Small intestine (tissue), 7 donors: ENCODE measurements around the gene MRPS10. TPM values are rescaled to one million over a fixed set of nuclear protein-coding genes. Genes with fewer than 3 reads are reported as not detected.
"Not testable (repeated sequence)": the region's sequence is repeated elsewhere in the genome, so short reads cannot be mapped to it uniquely, and the experiment has no call there.

ENCODE experiments used
- DNase-seq, 2 donors: peaks; one replicate each; pipeline versions ENCODE4 v3.0.0 to v3.0.0-alpha.2; 2013
- FAIRE-seq: peaks from 2 replicates; lab custom pipeline; 2012; peaks lifted over from hg19 to GRCh38; lab: Jason Lieb, UNC
- H3K27ac ChIP-seq, 3 donors: one replicate each; pipeline ENCODE4 v1.5.1; 2013; ENCODE audit warnings: low read length in 2 of 3, mild to moderate bottlenecking in 2 of 3, control low read depth in 1 of 3, inconsistent platforms in 1 of 3, low read depth in 1 of 3, moderate library complexity in 1 of 3
- H3K27me3 ChIP-seq, 3 donors: one replicate each; pipeline ENCODE4 v1.6.1; 2013; ENCODE audit warnings: low read length in 3 of 3, inconsistent platforms in 1 of 3; ENCODE audit not compliant: control insufficient read depth in 3 of 3, insufficient read depth in 3 of 3
- H3K36me3 ChIP-seq, 3 donors: one replicate each; pipeline ENCODE4 v1.6.1; 2013; ENCODE audit warnings: low read length in 3 of 3, inconsistent platforms in 1 of 3, low read depth in 1 of 3, mild to moderate bottlenecking in 1 of 3, moderate library complexity in 1 of 3; ENCODE audit not compliant: control insufficient read depth in 3 of 3, insufficient read depth in 2 of 3
- H3K4me1 ChIP-seq, 3 donors: one replicate each; pipeline ENCODE4 v1.6.1; 2013; ENCODE audit warnings: low read length in 2 of 3, inconsistent platforms in 1 of 3, low read depth in 1 of 3, mild to moderate bottlenecking in 1 of 3, moderate library complexity in 1 of 3; ENCODE audit not compliant: control insufficient read depth in 3 of 3, insufficient read depth in 2 of 3
- H3K4me3 ChIP-seq, 3 donors: one replicate each; pipeline ENCODE4 v1.5.1; 2013; ENCODE audit warnings: low read length in 3 of 3, control low read depth in 1 of 3, inconsistent platforms in 1 of 3, low read depth in 1 of 3, mild to moderate bottlenecking in 1 of 3, moderate library complexity in 1 of 3
- H3K9me3 ChIP-seq, 2 donors: one replicate each; pipeline ENCODE4 v1.6.1; 2013; ENCODE audit warnings: low read depth in 1 of 2, low read length in 1 of 2; ENCODE audit not compliant: control insufficient read depth in 2 of 2, insufficient read depth in 1 of 2
- WGBS, 3 donors: extraction: QIAGEN DNeasy Blood & Tissue Kit; methylation state at CpG; one replicate each; pipeline ENCODE4 v1.1.7; 2013; 5-methylcytosine and 5-hydroxymethylcytosine counted together
- polyA plus RNA-seq, 4 donors: library from polyadenylated mRNA; stranded (reverse) in 3 of 4; unstranded in 1 of 4; fragments of 200-250 nt in 3 of 4; fragments of 120-200 nt in 1 of 4; gene quantifications; one replicate each; pipeline versions ENCODE4 v1.2.1 to v1.2.3, GENCODE V29; 2013
- donor health status: healthy with polysubstance abuse.
- donor health status: control.
- donor health status: control.
- donor health status: Bipolar disorder and iron deficiency.
- donor health status: healthy.

Gene MRPS10
- polyA plus RNA-seq, 4 donors: 20.0 to 33.0 (median 25.6) TPM

DNA sequence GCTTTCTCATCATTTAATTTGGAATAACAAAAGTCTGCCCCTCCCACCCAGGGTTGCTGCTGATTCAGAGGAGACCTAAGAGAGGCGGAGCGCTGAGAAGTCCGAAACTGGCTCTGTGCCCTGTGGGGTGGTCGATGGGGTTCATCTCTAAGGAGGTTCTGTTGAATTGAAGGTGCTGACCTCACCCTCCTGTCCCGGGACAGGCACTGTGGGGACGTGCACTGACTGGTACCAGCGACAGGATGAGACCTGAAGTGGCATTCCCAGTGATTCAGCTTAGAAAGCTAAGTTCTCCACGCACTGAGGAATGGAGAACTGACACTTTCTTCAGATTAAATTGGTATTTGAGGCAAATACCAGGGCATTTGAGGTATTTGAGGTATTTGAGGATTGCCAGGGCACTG is 24.2 kb downstream of the MRPS10 start:
- Histone ChIP-seq H3K36me3 (peaks cover 0 to under 1% (median 0%) of the 10 kb centered on the region in 3 donors), H3K27ac (no peak overlapping the region), H3K9me3 (no peaks in the 10 kb centered on the region), H3K4me3 (no peak overlapping the region), H3K27me3 (no peaks in the 10 kb centered on the region), H3K4me1 (peaks cover 0 to 6% (median 0%) of the 10 kb centered on the region in 3 donors)
- WGBS, 3 donors: 66 to 69% (median 66%) methylated on average over 8 of the region's 8 CpGs
- DNase-seq (no peak), FAIRE-seq (no peak)

DNA sequence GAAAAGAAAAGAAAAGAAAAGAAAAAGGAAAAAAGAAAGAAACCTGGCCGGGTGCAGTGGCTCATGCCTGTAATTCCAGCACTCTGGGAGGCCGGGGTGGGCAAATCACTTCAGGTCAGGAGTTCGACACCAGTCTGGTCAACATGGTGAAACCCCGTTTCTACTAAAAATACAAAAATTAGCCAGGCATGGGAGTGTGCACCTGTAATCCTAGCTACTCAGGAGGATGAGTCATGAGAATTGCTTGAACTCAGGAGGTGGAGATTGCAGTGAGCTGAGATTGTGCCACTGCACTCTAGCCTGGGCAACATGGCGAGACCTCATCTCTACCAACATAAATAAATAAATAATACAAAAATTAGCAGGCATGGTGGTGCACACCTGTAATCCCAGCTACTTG is 25.3 kb downstream of the MRPS10 start:
- H3K27ac ChIP-seq, FAIRE-seq: not testable (repeated sequence)

DNA sequence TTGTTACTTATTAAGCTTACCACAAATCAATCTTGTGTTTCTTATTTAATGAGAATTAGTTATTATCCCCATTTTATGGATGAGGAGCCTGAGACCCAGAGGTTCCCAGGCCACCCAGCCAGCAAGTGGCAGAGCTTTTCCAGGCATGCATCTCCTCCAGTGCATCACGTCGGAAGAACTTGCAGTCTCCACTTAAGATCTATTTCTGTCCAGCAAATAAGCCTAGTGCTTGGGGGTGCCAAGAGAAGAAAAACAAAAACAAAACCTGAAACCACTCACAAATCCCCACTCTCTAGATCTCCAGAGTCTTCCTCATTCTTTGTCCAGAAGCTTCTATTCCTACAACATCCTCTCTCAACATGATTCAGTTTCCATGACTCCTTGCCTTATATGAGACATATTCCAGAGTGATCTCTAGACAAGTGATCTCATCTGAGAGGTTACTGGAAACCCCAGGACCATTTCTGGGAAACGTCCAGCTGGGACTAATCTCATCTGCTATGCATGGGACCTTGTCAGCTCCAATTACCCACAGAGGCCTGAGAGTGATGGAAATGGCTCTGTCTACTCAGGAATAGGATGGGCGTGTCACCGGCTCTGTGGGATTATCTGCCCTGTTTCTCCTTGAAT is 27.0 kb downstream of the MRPS10 start:
- FAIRE-seq (no peak), DNase-seq (no peak)
- Histone ChIP-seq H3K27me3 (no peaks in the 10 kb centered on the region), H3K9me3 (no peaks in the 10 kb centered on the region), H3K36me3 (peaks cover 0 to 4% (median 0%) of the 10 kb centered on the region in 3 donors), H3K27ac (no peak overlapping the region), H3K4me1 (no peaks in the 10 kb centered on the region), H3K4me3 (no peak overlapping the region)
- WGBS, 3 donors: 67 to 78% (median 73%) methylated on average over 5 of the region's 5 CpGs

More for the DNA sequence above, 25.3 kb downstream of the MRPS10 start:
- H3K4me3 ChIP-seq, H3K4me1 ChIP-seq, H3K9me3 ChIP-seq, H3K36me3 ChIP-seq, H3K27me3 ChIP-seq, DNase-seq: not testable (repeated sequence)
- 90 to 93% (median 93%) methylated on average over 5 of the region's 5 CpGs for WGBS, 3 donors

DNA sequence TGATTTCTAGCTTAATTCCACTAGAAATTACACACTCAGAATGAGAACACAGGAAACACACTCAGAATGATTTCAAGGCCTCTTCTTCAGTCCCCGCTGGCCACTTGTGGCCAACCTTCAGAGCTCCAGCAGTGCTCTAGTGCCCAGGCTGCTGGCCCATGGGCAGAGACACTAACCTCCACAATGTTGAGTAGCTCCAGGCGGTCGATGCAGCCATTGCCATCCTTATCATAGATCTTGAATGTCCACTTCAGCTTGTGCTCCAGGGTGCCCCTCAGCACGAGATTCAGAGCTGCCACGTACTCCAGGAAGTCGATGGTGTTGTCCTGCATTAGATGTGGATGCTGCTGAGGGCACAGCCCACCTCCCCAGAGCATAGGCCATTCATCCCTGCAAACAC is 29.3 kb downstream of the MRPS10 start:
- Histone ChIP-seq H3K9me3 (no peaks in the 10 kb centered on the region), H3K4me3 (no peak overlapping the region), H3K4me1 (no peaks in the 10 kb centered on the region), H3K27me3 (no peaks in the 10 kb centered on the region), H3K27ac (no peak overlapping the region), H3K36me3 (peaks cover 0 to 11% (median 0%) of the 10 kb centered on the region in 3 donors)
- WGBS, 3 donors: 72 to 91% (median 85%) methylated on average over 6 of the region's 6 CpGs
- no peak for FAIRE-seq
- no peak for DNase-seq

DNA sequence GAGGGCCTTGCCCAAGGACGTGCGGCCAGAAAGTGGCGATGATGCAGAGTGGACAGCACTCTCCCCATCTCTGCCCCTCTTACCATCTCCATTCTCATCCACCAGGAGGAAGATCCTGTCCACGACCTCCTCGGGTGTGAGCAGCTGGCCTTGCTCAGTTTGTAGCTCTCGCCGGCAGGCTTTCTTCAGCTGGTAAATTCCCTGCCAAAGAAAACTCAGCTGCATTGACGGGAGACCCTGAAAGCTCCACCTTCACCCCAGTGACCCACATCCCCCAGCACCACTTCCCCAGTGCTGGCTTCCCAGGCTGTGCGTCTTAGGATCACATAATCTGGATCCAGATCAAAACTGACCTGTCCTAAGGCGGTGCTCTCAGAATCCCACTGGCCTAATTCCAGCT is 32.1 kb downstream of the MRPS10 start:
- peaks cover 0 to 11% (median 0%) of the 10 kb centered on the region in 3 donors for H3K36me3 ChIP-seq
- no peak for DNase-seq
- H3K27me3 ChIP-seq: no peaks in the 10 kb centered on the region
- WGBS, 3 donors: 67 to 83% (median 74%) methylated on average over 10 of the region's 10 CpGs
- no peaks in the 10 kb centered on the region for H3K9me3 ChIP-seq
- no peak for FAIRE-seq
- H3K27ac ChIP-seq: no peak overlapping the region
- no peak overlapping the region for H3K4me3 ChIP-seq
- no peaks in the 10 kb centered on the region for H3K4me1 ChIP-seq

DNA sequence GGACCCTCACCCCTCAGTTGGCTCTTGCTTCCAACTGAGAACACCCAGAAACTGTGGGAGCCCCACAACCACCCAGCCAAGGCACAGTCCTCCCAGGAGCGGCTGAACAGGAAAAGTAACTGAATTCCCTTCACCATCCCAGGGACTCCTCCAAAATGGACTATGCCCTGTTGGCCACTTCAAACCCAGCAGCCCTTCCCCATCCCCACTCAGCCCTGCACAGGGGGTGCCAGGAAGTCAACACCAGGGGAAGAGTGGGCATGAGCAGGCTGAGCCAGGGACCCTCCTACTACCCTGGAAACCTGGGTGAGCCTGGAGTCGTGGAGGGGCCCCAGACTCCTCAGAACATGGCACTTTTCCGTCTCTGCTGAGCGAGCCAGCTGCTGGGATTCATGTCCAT is 33.2 kb downstream of the MRPS10 start:
- 74 to 84% (median 79%) methylated on average over 4 of the region's 4 CpGs for WGBS, 3 donors
- H3K4me1 ChIP-seq: no peaks in the 10 kb centered on the region
- H3K4me3 ChIP-seq: no peak overlapping the region
- FAIRE-seq: no peak
- H3K36me3 ChIP-seq: peaks cover 0 to 11% (median 0%) of the 10 kb centered on the region in 3 donors
- H3K27me3 ChIP-seq: peaks cover 0 to 2% (median 0%) of the 10 kb centered on the region in 3 donors
- no peaks in the 10 kb centered on the region for H3K9me3 ChIP-seq
- DNase-seq: no peak
- H3K27ac ChIP-seq: no peak overlapping the region

DNA sequence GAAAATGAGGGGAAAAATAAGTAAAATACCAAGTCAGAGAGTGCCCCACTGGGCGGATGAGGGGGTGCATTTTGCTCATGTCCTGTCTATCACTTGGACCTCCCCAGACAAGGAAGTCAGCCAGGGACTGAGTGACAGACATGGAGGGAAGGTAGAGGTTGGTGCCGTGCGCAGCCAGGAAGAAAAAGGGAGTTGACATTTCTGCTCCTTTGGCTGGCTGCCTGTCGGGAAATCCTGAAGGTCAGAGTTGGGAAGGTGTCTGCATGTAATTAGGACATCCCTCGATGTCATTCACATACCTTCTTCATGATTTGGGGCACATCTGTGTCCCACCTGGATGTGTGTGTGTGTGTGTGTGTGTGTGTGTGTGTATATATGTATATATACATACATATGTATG is 35.6 kb downstream of the MRPS10 start:
- H3K27me3 ChIP-seq: peaks cover 0 to 9% (median 2%) of the 10 kb centered on the region in 3 donors
- WGBS, 3 donors: 15 to 69% (median 57%) methylated on average over 5 of the region's 5 CpGs
- no peak overlapping the region for H3K4me3 ChIP-seq
- H3K27ac ChIP-seq: no peak overlapping the region
- H3K36me3 ChIP-seq: peaks cover 0 to 8% (median 0%) of the 10 kb centered on the region in 3 donors
- H3K4me1 ChIP-seq: peaks cover 0 to 10% (median 0%) of the 10 kb centered on the region in 3 donors
- FAIRE-seq (no peak), DNase-seq (peak in 1 of 2 donors; percentile 85)
- no peaks in the 10 kb centered on the region for H3K9me3 ChIP-seq

DNA sequence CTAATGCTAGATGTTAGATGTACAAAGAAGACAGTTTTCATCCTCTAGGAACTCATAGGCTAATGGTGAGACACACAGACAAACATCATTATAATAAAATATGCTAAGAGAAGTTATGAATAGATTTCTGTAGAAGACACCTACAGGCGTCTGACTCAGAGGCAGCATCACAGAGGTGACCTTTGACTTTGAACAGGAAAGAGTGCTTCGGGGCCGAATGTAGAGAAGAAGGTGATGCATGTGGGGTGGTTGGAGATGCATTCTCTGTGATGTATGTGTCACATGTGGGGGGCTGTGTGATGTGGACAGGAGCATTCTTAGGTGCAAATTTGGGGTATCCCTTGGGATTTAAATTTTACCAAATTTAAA is 37.7 kb downstream of the MRPS10 start:
- DNase-seq (peak in 1 of 2 donors; percentile 48), FAIRE-seq (no peak)
- Histone ChIP-seq H3K9me3 (no peaks in the 10 kb centered on the region), H3K36me3 (peaks cover 0 to 4% (median 0%) of the 10 kb centered on the region in 3 donors), H3K27me3 (peaks cover 0 to 9% (median 2%) of the 10 kb centered on the region in 3 donors), H3K4me3 (no peak overlapping the region), H3K4me1 (peaks cover 0 to 10% (median 0%) of the 10 kb centered on the region in 3 donors), H3K27ac (no peak overlapping the region)
- WGBS, 3 donors: 13 to 47% (median 27%) methylated on average over 3 of the region's 3 CpGs
